Endothelial cell (in vitro differentiated cells): ENCODE data around the gene EIF2S1. TPM values are rescaled to one million over a fixed set of nuclear protein-coding genes. Genes with fewer than 3 reads are reported as not detected.

Experiments
- DNase-seq: peaks from one replicate; pipeline ENCODE4 v3.0.0; 2021; ENCODE audit warnings: low spot score
- H3K27ac Mint-ChIP-seq: one replicate; pipeline ENCODE4 v1.8.0; 2021; ENCODE audit warnings: mixed read lengths, inconsistent platforms; ENCODE audit not compliant: unreplicated experiment
- H3K27me3 Mint-ChIP-seq: one replicate; pipeline ENCODE4 v1.8.0; 2021; ENCODE audit warnings: mild to moderate bottlenecking, moderate library complexity, mixed read lengths, inconsistent platforms; ENCODE audit not compliant: unreplicated experiment
- H3K36me3 Mint-ChIP-seq: one replicate; pipeline ENCODE4 v1.8.0; 2021; ENCODE audit warnings: mild to moderate bottlenecking, low read depth, mixed read lengths, inconsistent platforms; ENCODE audit not compliant: unreplicated experiment
- H3K4me1 Mint-ChIP-seq: one replicate; pipeline ENCODE4 v1.8.0; 2021; ENCODE audit warnings: mild to moderate bottlenecking, mixed read lengths, inconsistent platforms; ENCODE audit not compliant: unreplicated experiment
- H3K4me3 Mint-ChIP-seq: one replicate; pipeline ENCODE4 v1.8.0; 2021; ENCODE audit warnings: mild to moderate bottlenecking, mixed read lengths, inconsistent platforms; ENCODE audit not compliant: unreplicated experiment
- H3K9me3 Mint-ChIP-seq: one replicate; pipeline ENCODE4 v1.8.0; 2021; ENCODE audit warnings: mixed read lengths, inconsistent platforms; ENCODE audit not compliant: unreplicated experiment
- CTCF ChIP-seq: fragments of 200-600 bp; sonication (generic); IDR thresholded peaks from one replicate; pipeline ENCODE4 v1.5.0; 2021; ENCODE audit warnings: antibody characterized with exemption; ENCODE audit not compliant: unreplicated experiment
- total RNA-seq: library from RNA; stranded (reverse); fragmentation: NEBNext Ultra II Directional; extraction: Animal tissue kit (Norgen Biotek cat#: 25700); gene quantifications from one replicate; pipeline ENCODE4 v1.2.1, GENCODE V29; 2021; ENCODE audit not compliant: unreplicated experiment

EIF2S1 gene
- total RNA-seq, 1 donor from 2014 or later, result 74.2 TPM

DNA sequence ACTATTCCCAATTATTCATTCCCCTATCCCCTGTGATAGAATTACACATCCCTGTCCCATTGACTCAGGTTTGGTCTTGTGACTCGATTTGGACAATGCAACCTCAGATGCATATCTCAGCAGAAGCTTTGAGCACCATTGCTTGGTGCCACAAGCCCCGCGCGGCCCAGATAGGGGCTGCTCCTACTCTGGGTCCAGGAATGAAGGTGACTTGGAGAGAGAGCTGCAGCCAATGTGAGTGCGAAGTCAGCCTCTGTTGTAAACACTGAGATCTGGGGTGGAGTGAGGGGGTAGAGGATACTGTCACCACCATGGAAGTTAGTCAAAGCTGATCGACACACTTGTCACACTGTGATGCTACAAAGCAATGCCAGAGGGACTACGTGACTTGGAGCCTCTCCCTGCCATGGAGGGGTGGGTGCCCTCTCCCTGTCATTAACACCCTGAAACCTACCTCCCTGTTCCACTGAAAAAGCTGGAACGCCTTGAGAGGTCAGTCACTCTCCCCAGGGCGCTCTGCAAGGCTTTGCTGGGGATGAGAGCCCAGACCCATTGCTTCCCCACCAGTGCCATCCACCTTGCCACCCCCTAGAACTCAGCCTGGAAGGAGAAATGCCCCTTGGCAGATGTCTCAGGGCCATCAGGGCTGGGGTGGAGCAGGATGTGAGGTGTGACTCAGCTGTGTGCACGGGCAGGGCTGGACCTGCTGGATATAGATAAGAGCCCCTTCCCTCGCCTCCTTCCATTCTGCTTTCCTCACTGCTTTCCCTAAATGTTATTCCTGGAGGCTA, 58.5 kb downstream of the EIF2S1 start:
- Mint-ChIP-seq H3K9me3 (no peaks in the 10 kb centered on the region), H3K4me1 (peaks cover 2% of the 10 kb centered on the region), H3K4me3 (no peak overlapping the region), H3K27ac (no peak overlapping the region), H3K27me3 (peaks cover 4% of the 10 kb centered on the region), H3K36me3 (no peaks in the 10 kb centered on the region)
- TF ChIP-seq CTCF, result no peak
- DNase-seq, result no peak

- peak; percentile 22 for TF ChIP-seq CTCF
- Mint-ChIP-seq H3K36me3 (no peaks in the 10 kb centered on the region), H3K27ac (no peak overlapping the region), H3K9me3 (no peaks in the 10 kb centered on the region), H3K4me3 (no peak overlapping the region), H3K27me3 (peaks cover 5% of the 10 kb centered on the region), H3K4me1 (peaks cover 3% of the 10 kb centered on the region)
- DNase-seq, result peak; percentile 31
Observed at GRCh38 chr14:67420102-67420739, 60.1 kb downstream of the EIF2S1 start.

DNA sequence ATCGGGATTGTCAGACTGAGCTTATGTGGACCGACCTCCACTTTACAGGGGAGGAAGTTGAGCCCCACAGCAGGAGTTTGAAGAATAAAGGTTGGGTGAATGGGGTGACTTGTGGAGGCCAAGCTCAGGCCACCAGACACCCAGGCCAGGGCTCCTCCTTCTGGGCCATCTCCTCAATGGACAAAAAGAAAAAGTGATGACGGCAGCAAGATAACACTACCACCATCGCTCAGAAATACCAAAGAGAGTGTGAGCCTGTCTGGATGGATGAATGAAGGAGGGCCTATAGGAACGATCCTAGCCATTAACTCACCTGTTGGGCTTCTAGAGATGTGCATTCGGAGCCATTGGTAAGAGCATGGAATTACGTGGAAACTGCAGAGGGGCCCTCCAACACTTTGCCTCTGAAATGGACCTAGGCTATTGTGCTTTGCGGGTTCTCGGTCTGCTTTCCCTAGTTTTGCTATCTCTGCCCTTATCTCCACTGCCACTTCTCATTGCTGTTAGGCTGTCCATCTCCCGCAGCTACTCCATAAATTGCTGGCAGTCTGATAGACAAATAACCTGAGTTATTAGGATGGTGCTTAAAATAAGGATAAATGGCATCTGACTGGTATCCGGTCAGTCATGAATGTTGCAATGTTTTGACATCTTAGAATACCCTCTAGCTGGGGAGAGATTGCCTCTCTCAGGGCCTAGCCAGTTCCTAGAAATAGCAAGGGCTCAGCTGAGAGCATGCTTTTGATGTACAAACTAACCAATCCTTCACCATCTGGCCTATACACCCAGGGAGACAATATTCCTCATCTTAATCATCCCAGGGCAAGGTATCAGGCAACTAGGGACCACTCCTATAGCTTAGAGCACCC, 61.5 kb downstream of the EIF2S1 start:
- Mint-ChIP-seq H3K27me3 (peaks cover 5% of the 10 kb centered on the region), H3K4me3 (no peak overlapping the region), H3K9me3 (no peaks in the 10 kb centered on the region), H3K27ac (no peak overlapping the region), H3K36me3 (no peaks in the 10 kb centered on the region), H3K4me1 (peaks cover 7% of the 10 kb centered on the region)
- no peak for DNase-seq
- TF ChIP-seq CTCF, result no peak

- no peak for TF ChIP-seq CTCF
- no peaks in the 10 kb centered on the region for H3K36me3 Mint-ChIP-seq
- peaks cover 5% of the 10 kb centered on the region for H3K27me3 Mint-ChIP-seq
- peaks cover 8% of the 10 kb centered on the region for H3K4me1 Mint-ChIP-seq
- DNase-seq, result no peak
- H3K9me3 Mint-ChIP-seq, result no peaks in the 10 kb centered on the region
- no peak overlapping the region for H3K27ac Mint-ChIP-seq
- H3K4me3 Mint-ChIP-seq, result no peak overlapping the region
Observed at GRCh38 chr14:67423424-67423823, 63.3 kb downstream of the EIF2S1 start.
